Psoas muscle (tissue), 8 donors: Measurements from ENCODE around the gene EDN2. TPM values are rescaled to one million over a fixed set of nuclear protein-coding genes. Genes with fewer than 3 reads are reported as not detected.

Experiments
- ATAC-seq, 4 donors: fragments of 200-7000 bp; cut with Tn5 transposase; one replicate each; pipeline ENCODE4 v1.9.1; 2020; ENCODE audit warnings: moderate library complexity in 3 of 4, mild to moderate bottlenecking in 2 of 4
- DNase-seq, 2 donors: peaks; one replicate each; pipeline ENCODE4 v3.0.0-alpha.2; 2020
- H3K27ac ChIP-seq: fragments of 200-600 bp; one replicate; pipeline ENCODE4 v1.8.0; 2022
- H3K27me3 ChIP-seq, 3 donors: fragments of 200-600 bp in 1 of 3; one replicate each; pipeline versions ENCODE4 v1.6.1 to v1.8.0; 2013 to 2022; ENCODE audit warnings: low read length in 2 of 3, mild to moderate bottlenecking in 2 of 3, moderate library complexity in 1 of 3; ENCODE audit not compliant: insufficient read depth in 3 of 3
- H3K36me3 ChIP-seq, 2 donors: fragments of 200-600 bp in 1 of 2; one replicate each; pipeline versions ENCODE4 v1.6.1 to v1.8.0; 2013 to 2022; ENCODE audit warnings: low read depth in 1 of 2, mild to moderate bottlenecking in 1 of 2, moderate library complexity in 1 of 2; ENCODE audit not compliant: insufficient read depth in 1 of 2
- H3K4me1 ChIP-seq: fragments of 200-600 bp; one replicate; pipeline ENCODE4 v1.8.0; 2022
- H3K4me3 ChIP-seq: fragments of 200-600 bp; one replicate; pipeline ENCODE4 v1.8.0; 2022; ENCODE audit warnings: mild to moderate bottlenecking
- H3K9me3 ChIP-seq: fragments of 200-600 bp; one replicate; pipeline ENCODE4 v1.8.0; 2022
- CTCF ChIP-seq: fragments of 200-600 bp; IDR thresholded peaks from one replicate; pipeline ENCODE4 v1.8.0; 2022; ENCODE audit warnings: antibody characterized with exemption
- WGBS, 3 donors: extraction: QIAGEN DNeasy Blood & Tissue Kit; methylation state at CpG; one replicate each; pipeline versions ENCODE4 v1.1.6 to v1.1.7; 2013; 5-methylcytosine and 5-hydroxymethylcytosine counted together
- intact Hi-C, 2 donors: fragments of 100-400 bp; cut with DNase I; formaldehyde crosslinking; loops; one replicate each; pipeline versions ENCODE4 v1.11.0 to v1.14.2; 2022
- polyA plus RNA-seq, 3 donors: library from polyadenylated mRNA; stranded (reverse); fragments of 200-250 nt; gene quantifications; one replicate each; pipeline ENCODE4 v1.2.3, GENCODE V29; 2013
- total RNA-seq, 4 donors: library from RNA; stranded (reverse); fragmentation: NEBNext Ultra II Directional in 2 of 4; extraction: Animal tissue kit (Norgen Biotek cat#: 25700) in 2 of 4; gene quantifications; one replicate each; pipeline versions ENCODE4 v1.2.1 to v1.2.4, GENCODE V29; 2021 to 2023
- donor health status: healthy with polysubstance abuse.
- donor health status: DM: no; HTN: no; CAD: no; lungs with moderate emphysema.
- donor health status: Bipolar disorder and iron deficiency.
- donor health status: healthy.
- donor health status: DM: yes; HTN: yes; CAD: no.
- donor health status: DM: no; HTN: no; CAD: no.
- donor health status: DM: no; HTN: no; CAD: no.
- donor health status: DM: yes; HTN: yes; CAD: no.

Gene EDN2
- total and polyA plus RNA-seq, 7 donors, result 0.03 to 0.10 TPM; not detected in 5

- Histone ChIP-seq H3K9me3 (no peaks in the 10 kb centered on the region), H3K27me3 (no peaks in the 10 kb centered on the region), H3K4me1 (peaks cover 46% of the 10 kb centered on the region), H3K4me3 (peak overlapping the region; percentile 55), H3K27ac (peak overlapping the region; percentile 93), H3K36me3 (no peaks in the 10 kb centered on the region)
- TF ChIP-seq CTCF, result no peak
- DNase-seq, result peak; percentile 94 to 97
- intact Hi-C loops, result no loop called here
- ATAC-seq, result peak; percentile 69 to 82 (median 76)
- 8 to 14% (median 8%) methylated on average over 52 to 74 of the region's 74 CpGs for WGBS, 3 donors
Measured at GRCh38 chr1:41496080-41497055, 11.9 kb upstream of the EDN2 start.

DNA sequence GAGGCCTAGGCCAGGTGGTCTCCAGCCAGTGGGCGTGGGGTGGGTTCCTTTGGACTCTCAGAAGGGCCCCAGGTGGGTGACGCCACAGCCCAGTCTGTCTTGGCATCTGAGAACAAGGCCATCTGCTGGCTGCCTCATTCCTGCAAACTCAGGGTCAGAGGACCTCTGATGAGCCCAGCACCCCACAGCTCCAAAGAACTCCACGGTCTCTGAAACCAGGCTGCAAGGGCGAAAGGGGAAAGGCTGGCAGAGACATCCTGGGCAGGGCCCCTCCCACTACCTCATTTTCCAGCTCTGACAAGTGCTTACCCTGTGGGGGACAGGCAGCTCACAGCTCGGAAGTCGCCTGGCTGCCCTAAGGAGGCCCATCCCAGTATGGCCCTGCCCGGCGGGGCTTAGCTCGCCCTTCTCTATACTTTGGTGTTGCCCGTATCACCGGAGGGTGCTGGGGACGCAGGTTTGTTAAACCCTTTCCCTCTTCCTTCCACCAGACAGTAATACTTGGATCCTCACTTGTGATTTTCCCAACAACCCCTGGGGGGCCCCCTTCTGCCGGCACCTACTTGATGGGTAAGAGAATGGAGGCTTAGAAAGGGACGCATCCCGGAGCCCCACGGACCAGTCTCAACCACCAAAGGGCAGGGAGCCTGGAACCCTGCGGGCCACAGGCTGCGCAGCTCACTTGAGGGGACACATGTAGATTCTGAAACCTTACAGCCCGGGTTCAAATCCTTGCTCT, 10.9 kb upstream of the EDN2 start:
- Histone ChIP-seq H3K27ac (peak overlapping the region; percentile 93), H3K36me3 (no peaks in the 10 kb centered on the region), H3K27me3 (no peaks in the 10 kb centered on the region), H3K9me3 (no peaks in the 10 kb centered on the region), H3K4me1 (peaks cover 39% of the 10 kb centered on the region), H3K4me3 (peak overlapping the region; percentile 55)
- TF ChIP-seq CTCF, result no peak
- WGBS, 3 donors, result 74 to 81% (median 76%) methylated on average over 19 of the region's 19 CpGs
- ATAC-seq (peak in 2 of 4 donors; percentile 2 to 25), DNase-seq (peak in 1 of 2 donors; percentile 72)
- intact Hi-C loops, result no loop called here

- Histone ChIP-seq H3K4me3 (no peak overlapping the region), H3K27me3 (no peaks in the 10 kb centered on the region), H3K36me3 (no peaks in the 10 kb centered on the region), H3K27ac (peak overlapping the region; percentile 93), H3K9me3 (no peaks in the 10 kb centered on the region), H3K4me1 (peaks cover 31% of the 10 kb centered on the region)
- DNase-seq (peak in 1 of 2 donors; percentile 42), ATAC-seq (no peak)
- intact Hi-C loops, result no loop called here
- no peak for TF ChIP-seq CTCF
- 85 to 86% (median 85%) methylated on average over 17 of the region's 17 CpGs for WGBS, 3 donors
Measured at GRCh38 chr1:41494351-41495209, 10.1 kb upstream of the EDN2 start.

DNA sequence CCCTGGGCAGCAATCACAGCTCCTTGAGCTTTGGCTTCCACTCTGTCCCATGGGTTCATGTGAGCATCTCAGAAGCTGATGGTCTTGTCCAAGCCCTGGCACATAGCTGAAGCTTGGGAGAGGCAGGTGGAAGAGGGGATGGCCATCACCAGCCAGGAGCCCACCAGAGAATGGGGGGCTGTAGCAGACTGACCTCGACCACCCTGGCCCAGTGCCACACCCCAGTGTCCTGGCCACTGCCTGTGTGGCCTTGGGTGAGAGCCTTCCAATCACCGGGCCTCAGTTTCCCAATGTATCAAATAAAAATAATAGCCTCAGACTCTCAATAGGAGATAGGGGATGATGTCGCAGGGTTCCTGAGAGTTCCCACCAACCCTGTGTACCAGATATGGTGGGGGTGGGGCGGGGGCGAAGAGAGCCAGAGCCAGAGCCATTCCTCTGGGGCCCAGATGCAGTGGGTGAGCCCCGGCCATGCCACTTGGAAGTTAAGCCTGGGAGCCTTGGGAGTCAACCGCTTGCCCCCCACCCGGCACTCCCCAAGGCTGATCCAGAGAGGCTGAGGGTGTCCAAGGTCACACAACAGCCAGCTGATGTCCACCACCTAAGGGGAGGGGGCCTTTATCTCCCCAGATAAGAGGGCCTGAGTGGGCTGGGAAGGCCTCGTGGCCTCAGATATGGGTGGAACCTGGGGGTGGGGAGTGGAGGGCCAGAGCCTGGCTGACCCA, 9.3 kb upstream of the EDN2 start:
- Histone ChIP-seq H3K4me3 (no peak overlapping the region), H3K4me1 (peaks cover 23% of the 10 kb centered on the region), H3K27ac (no peak overlapping the region), H3K27me3 (no peaks in the 10 kb centered on the region), H3K9me3 (no peaks in the 10 kb centered on the region), H3K36me3 (no peaks in the 10 kb centered on the region)
- WGBS, 3 donors, result 92 to 96% (median 94%) methylated on average over 9 of the region's 9 CpGs
- intact Hi-C loops, result no loop called here
- no peak for TF ChIP-seq CTCF
- DNase-seq (peak in 1 of 2 donors; percentile 52), ATAC-seq (no peak)
